Prostate gland (tissue), 2 donors: ENCODE measurements around the gene MCF2L2.

Experiments
- CTCF ChIP-seq, 4 experiments: fragments of 200-600 bp in 2 of 4; fragments of 450-650 bp in 2 of 4; sonication (generic) in 2 of 4; IDR thresholded peaks; 1 replicate in 3 of 4; 2 replicates in 1 of 4; pipeline ENCODE4 v1.5.1; 2016 to 2019; ENCODE audit warnings: antibody characterized with exemption in 4 of 4, mild to moderate bottlenecking in 2 of 4, moderate library complexity in 2 of 4
- POLR2A ChIP-seq: fragments of 450-650 bp; IDR thresholded peaks from one replicate; pipeline ENCODE4 v1.6.1; 2016; ENCODE audit warnings: antibody characterized with exemption, mild to moderate bottlenecking
- POLR2AphosphoS5 ChIP-seq: sonication (generic); formaldehyde crosslinking; IDR thresholded peaks from one replicate; pipeline ENCODE4 v1.6.1; 2017; ENCODE audit warnings: antibody characterized with exemption

- TF ChIP-seq CTCF (IDR thresholded peaks at IDR 0.05) (no peak), POLR2A (no peak), POLR2AphosphoS5 (no peak)
These were observed 458 bp downstream of the MCF2L2 start for GRCh38 chr3:183427876-183428446.
